Epithelial cell of esophagus (primary cell): ENCODE results near the gene GOLGB1.

Experiments used
- DNase-seq: peaks from one replicate; pipeline ENCODE4 v3.0.0; 2010; ENCODE audit warnings: low read depth
- H3K4me3 ChIP-seq: 2 replicates; pipeline ENCODE4 v1.5.1; 2011; ENCODE audit warnings: mild to moderate bottlenecking, low read length, control low read depth
- TF ChIP-seq, protein P1 (sequence below): IDR thresholded peaks from 2 replicates; pipeline ENCODE4 v1.5.1; 2011; ENCODE audit warnings: low read depth, mild to moderate bottlenecking, low read length, control low read depth, inconsistent platforms; ENCODE audit not compliant: insufficient read depth; ENCODE audit errors: missing control alignments

The GOLGB1 gene

DNA sequence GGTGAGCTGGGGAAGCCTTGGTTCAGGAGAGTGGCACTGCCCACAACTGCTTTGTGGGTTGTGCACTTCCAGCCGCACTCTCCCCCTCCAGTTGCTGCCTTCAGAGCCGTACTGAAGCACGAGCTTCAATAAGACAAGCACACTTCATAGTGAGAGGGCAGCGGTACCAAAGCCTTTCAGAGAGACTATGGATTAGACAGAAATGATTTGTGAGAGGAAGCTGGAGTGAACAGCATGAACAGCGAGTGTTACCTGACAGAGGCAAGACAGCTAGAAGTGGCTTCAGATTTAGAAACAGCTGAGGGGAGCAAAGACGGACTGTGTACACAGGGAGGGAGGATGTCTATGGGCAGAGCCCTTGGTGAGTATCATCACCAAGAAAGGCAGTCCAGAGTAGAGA, 119.9 kb downstream of the GOLGB1 start:
- TF ChIP-seq, protein P1, sequence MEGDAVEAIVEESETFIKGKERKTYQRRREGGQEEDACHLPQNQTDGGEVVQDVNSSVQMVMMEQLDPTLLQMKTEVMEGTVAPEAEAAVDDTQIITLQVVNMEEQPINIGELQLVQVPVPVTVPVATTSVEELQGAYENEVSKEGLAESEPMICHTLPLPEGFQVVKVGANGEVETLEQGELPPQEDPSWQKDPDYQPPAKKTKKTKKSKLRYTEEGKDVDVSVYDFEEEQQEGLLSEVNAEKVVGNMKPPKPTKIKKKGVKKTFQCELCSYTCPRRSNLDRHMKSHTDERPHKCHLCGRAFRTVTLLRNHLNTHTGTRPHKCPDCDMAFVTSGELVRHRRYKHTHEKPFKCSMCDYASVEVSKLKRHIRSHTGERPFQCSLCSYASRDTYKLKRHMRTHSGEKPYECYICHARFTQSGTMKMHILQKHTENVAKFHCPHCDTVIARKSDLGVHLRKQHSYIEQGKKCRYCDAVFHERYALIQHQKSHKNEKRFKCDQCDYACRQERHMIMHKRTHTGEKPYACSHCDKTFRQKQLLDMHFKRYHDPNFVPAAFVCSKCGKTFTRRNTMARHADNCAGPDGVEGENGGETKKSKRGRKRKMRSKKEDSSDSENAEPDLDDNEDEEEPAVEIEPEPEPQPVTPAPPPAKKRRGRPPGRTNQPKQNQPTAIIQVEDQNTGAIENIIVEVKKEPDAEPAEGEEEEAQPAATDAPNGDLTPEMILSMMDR = no peak
- no peak for DNase-seq
- no peak overlapping the region for H3K4me3 ChIP-seq

DNA sequence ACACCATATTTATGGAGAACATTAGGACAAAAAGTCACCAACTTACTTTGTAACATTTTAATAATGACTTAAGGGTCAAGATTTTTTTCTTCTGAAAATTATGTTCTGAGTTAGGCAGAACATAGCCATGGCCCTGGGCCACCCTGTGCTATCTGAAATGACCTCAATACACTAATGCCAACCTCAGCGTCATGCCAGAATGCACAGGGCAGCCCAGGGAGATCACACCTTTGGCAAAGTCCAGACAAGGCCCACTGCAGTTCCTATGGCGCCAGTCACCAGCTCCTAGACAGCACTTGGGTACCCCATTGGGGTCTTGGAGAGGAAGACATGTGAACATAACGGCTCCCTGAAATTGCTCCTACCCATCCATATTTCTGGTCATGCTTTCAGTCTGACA, 121.9 kb downstream of the GOLGB1 start:
- no peak overlapping the region for H3K4me3 ChIP-seq
- TF ChIP-seq, protein P1 = no peak
- no peak for DNase-seq

DNA sequence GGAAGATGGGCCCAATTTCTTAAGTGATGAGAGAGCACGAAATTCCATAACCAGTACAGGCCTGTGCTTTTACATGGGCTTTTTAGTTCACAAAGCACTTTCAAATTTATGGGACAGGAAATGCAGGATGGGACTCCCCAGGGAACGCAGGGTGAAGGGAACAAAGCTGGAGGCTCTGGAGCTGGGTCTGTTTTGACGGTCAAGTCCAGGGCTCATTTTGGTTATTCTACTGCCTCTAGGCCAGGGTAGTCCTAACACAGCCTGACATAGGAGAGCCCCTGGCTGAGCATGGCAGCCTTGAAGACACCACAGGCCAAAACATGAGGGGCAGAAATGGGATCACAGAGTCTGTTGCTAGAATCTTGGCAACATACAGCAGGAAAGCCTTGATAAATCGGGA, 122.3 kb downstream of the GOLGB1 start:
- TF ChIP-seq, protein P1 = no peak
- no peak for DNase-seq
- H3K4me3 ChIP-seq = no peak overlapping the region

DNA sequence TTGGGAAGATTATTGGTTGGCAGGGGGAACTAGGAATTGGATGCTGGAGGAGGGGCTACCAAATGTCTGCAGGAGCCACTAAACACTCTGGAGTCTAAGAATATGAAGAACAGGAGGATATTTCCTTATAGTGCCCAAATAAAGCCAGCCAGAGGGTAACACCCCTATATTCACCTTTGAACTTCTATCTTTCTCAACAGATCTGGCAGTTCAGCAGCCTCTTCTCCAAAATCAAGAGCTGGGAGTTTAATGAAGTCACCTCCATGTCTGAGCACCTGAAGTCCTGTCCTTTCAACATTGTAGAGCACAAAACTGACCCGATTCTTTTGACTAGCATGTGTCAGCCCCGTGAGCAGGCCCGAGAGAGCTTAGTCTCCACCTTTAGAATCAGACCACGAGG, 123.0 kb downstream of the GOLGB1 start:
- no peak for DNase-seq
- TF ChIP-seq, protein P1 = no peak

DNA sequence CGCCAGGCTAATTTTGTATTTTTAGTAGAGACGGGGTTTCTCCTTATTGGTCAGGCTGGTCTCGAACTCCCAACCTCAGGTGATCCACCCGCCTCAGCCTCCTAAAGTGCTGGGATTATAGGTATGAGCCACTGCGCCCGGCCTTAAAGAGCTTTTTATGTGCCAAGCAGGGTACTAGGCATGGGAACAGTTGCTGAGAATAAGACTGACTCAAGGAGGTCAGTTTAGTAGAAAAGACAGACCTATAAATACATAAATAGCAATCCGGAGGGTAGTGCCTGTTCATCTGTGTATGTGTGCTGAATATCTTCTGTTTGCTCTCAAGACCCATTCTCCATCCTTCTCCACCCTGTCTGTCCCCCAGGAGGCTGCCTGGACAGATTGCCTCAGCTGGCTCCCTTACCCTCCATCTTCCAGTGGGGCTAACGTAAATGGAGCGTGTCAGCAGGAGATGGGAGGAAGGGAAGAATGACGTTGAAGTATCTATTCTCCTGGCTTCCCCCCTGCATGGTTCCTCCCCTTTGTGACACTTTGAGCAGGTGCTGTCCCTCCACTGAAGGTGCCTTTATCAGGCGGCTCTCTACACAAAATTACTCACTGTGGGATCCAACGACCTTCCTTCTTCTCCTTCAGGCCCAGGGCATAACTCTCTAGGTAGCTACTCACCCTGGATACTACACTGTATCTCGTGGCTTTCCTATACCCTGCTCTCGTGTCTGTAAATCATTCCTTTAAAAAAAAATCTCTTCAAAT, 125.2 kb downstream of the GOLGB1 start:
- no peak for DNase-seq
- TF ChIP-seq, protein P1 = no peak
- H3K4me3 ChIP-seq = no peak overlapping the region

More for the DNA sequence above, 123.0 kb downstream of the GOLGB1 start:
- H3K4me3 ChIP-seq = no peak overlapping the region

DNA sequence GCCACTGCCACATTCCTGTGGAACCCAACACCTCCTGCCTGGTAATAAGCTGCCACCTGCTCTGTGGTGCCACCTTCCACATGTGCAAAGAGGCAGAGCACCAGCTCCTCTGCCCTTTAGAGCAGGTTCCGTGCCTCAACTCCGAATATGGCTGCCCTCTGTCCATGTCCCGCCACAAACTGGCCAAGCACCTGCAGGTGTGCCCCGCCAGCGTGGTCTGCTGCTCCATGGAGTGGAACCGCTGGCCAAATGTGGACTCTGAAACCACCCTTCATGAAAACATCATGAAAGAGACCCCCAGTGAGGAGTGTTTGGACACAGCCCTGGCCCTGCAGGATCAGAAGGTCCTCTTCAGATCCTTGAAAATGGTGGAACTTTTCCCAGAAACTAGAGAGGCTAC, 128.1 kb downstream of the GOLGB1 start:
- TF ChIP-seq, protein P1 = no peak
- DNase-seq = no peak

DNA sequence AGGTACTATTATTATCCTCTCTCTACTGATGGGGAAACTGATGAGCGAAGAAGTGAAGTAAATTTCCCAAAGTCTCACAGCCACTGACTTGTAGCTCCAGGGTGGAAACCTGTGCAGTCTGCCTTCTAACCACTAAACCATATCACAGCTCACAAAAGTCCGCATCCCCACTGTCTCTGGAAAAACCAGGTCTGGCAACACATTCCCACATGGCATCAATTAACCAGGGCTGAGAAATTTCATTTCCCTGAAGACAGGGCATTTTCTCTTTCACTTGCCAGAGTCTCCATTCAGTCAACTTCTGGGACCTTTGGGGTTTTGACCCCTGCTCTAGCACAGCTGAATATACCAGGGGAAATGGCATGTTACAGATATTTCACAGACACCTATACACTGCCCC, 129.8 kb downstream of the GOLGB1 start:
- DNase-seq = no peak
- TF ChIP-seq, protein P1 = no peak
- H3K4me3 ChIP-seq = no peak overlapping the region

More for the DNA sequence above, 128.1 kb downstream of the GOLGB1 start:
- H3K4me3 ChIP-seq = no peak overlapping the region
